ES-I3 (cell line): ENCODE measurements around the gene CFAP299.

Experiments used
- H3K36me3 ChIP-seq: 2 replicates; pipeline ENCODE4 v1.6.1; 2013; ENCODE audit warnings: mild to moderate bottlenecking, low read length, control low read depth, moderate library complexity; ENCODE audit not compliant: insufficient read depth
- H3K4me1 ChIP-seq: 2 replicates; pipeline ENCODE4 v1.6.1; 2013; ENCODE audit warnings: mild to moderate bottlenecking, control low read depth, low read length; ENCODE audit not compliant: insufficient read depth
- H3K9ac ChIP-seq: 2 replicates; pipeline ENCODE4 v1.6.1; 2013; ENCODE audit warnings: low read depth, mild to moderate bottlenecking, low read length, moderate library complexity
- H3K9me3 ChIP-seq: 2 replicates; pipeline ENCODE4 v1.6.1; 2013; ENCODE audit warnings: mild to moderate bottlenecking, low read length, moderate library complexity; ENCODE audit not compliant: control insufficient read depth, insufficient read depth

Gene CFAP299

GRCh38 chr4:80461412-80461811, 125.9 kb downstream of the CFAP299 start:
- Histone ChIP-seq H3K9me3 (no peaks in the 10 kb centered on the region), H3K4me1 (peaks cover 28% of the 10 kb centered on the region), H3K36me3 (no peaks in the 10 kb centered on the region), H3K9ac (no peak overlapping the region)

DNA sequence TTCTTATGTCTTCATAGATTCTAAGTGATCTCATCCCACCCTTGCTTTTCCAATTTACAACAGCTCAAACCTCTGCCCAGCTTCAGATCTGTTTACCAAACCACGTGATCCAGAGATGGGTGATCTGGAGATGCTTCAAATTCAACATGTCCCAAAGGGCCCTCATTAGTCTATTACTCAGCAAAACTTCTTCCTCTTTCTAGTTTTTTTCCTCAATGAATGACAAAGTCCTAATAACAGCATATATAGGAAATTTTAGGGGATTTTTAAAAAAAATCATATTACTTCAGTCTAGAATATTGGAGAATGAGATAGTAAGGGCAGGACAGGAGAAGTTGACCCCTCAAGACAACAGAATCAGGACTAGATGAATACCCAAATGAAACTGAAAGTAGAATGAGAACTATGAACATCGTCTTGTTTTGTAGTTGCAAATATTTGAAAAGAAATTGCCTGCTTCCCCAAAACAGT, 127.1 kb downstream of the CFAP299 start:
- H3K9me3 ChIP-seq: no peaks in the 10 kb centered on the region
- H3K9ac ChIP-seq: no peak overlapping the region
- H3K36me3 ChIP-seq: no peaks in the 10 kb centered on the region
- peaks cover 28% of the 10 kb centered on the region for H3K4me1 ChIP-seq

- Histone ChIP-seq H3K36me3 (no peaks in the 10 kb centered on the region), H3K9ac (no peak overlapping the region), H3K9me3 (no peaks in the 10 kb centered on the region), H3K4me1 (peaks cover 28% of the 10 kb centered on the region)
Observed at GRCh38 chr4:80463509-80463908, 128.0 kb downstream of the CFAP299 start.

- Histone ChIP-seq H3K9me3 (no peaks in the 10 kb centered on the region), H3K4me1 (peaks cover 18% of the 10 kb centered on the region), H3K36me3 (no peaks in the 10 kb centered on the region), H3K9ac (no peak overlapping the region)
Observed at GRCh38 chr4:80465238-80465637, 129.7 kb downstream of the CFAP299 start.

GRCh38 chr4:80465736-80466135, 130.2 kb downstream of the CFAP299 start:
- H3K9me3 ChIP-seq: no peaks in the 10 kb centered on the region
- no peaks in the 10 kb centered on the region for H3K36me3 ChIP-seq
- no peak overlapping the region for H3K9ac ChIP-seq
- H3K4me1 ChIP-seq: peaks cover 13% of the 10 kb centered on the region; the same call in 1 of the 2 replicates

GRCh38 chr4:80466618-80467017, 131.1 kb downstream of the CFAP299 start:
- Histone ChIP-seq H3K4me1 (peaks cover 7% of the 10 kb centered on the region; the same call in 1 of the 2 replicates), H3K9me3 (no peaks in the 10 kb centered on the region), H3K36me3 (no peaks in the 10 kb centered on the region), H3K9ac (no peak overlapping the region)

DNA sequence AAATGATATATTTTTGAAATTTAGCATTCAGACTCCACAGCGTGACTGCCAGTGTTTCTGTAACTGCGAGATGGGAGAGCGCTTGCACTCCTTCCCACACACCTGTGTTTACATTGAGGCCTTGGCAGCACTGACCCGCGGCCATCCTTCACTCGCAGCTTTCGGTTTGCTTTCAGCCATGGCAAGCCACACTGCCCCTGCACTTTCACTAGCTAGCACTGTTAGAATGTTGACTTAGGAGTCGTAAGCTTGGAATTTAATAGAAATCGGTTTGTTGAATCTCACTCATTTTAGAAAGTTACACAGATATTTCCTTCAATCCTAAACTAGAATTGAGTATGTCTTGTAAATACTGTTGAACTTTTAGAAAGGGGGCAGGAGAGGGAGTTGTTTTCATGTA, 136.2 kb downstream of the CFAP299 start:
- H3K36me3 ChIP-seq: no peaks in the 10 kb centered on the region
- H3K9ac ChIP-seq: peak overlapping the region; percentile 31; the same call in 1 of the 2 replicates
- no peaks in the 10 kb centered on the region for H3K9me3 ChIP-seq
- H3K4me1 ChIP-seq: no peaks in the 10 kb centered on the region

- Histone ChIP-seq H3K36me3 (no peaks in the 10 kb centered on the region), H3K9me3 (no peaks in the 10 kb centered on the region), H3K9ac (no peak overlapping the region), H3K4me1 (no peaks in the 10 kb centered on the region)
Observed at GRCh38 chr4:80475236-80475635, 139.7 kb downstream of the CFAP299 start.

DNA sequence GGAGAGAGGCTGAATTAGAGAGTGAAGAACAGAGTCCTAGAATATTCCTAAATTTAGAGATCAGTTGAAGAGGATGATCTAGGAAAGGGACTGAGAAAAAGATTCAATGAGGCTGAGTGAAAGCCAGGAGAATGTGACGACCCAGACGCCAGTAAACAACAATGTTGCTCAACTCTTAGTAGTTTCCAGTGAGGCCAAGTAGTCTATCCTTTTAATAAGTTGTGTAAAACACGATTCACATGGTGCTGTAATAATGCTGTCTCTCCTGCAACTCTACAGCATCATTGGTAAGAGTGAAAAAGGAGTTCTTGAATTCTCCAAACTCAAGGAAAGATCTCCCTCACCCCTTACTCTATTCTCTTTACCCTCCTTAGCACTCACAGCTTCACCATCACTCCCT, 140.3 kb downstream of the CFAP299 start:
- Histone ChIP-seq H3K9ac (no peak overlapping the region), H3K9me3 (no peaks in the 10 kb centered on the region), H3K36me3 (no peaks in the 10 kb centered on the region), H3K4me1 (no peaks in the 10 kb centered on the region)

GRCh38 chr4:80484712-80485111, 149.2 kb downstream of the CFAP299 start:
- no peaks in the 10 kb centered on the region for H3K4me1 ChIP-seq
- no peaks in the 10 kb centered on the region for H3K9me3 ChIP-seq
- no peaks in the 10 kb centered on the region for H3K36me3 ChIP-seq
- no peak overlapping the region for H3K9ac ChIP-seq

DNA sequence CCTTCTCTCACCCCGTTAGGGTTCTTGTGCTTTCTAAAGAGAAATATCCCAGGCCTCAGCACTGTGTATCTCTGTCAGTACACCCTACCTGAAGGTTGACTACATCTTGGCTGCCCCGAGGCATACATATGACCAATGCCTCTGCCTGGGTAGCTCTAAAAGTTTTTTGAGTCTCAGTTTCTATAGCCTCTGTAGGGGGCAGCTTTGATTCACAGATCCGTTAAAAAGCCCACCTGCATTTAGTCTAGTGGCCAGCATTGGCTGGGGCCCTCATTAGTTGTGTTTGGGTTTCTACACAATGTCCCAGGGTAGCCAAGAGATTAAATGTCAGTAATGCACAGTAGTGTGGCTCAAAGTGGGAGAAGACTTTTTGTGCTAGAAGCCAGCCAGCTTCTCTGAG, 151.1 kb downstream of the CFAP299 start:
- Histone ChIP-seq H3K36me3 (no peaks in the 10 kb centered on the region), H3K9me3 (no peaks in the 10 kb centered on the region), H3K4me1 (no peaks in the 10 kb centered on the region), H3K9ac (no peak overlapping the region)

DNA sequence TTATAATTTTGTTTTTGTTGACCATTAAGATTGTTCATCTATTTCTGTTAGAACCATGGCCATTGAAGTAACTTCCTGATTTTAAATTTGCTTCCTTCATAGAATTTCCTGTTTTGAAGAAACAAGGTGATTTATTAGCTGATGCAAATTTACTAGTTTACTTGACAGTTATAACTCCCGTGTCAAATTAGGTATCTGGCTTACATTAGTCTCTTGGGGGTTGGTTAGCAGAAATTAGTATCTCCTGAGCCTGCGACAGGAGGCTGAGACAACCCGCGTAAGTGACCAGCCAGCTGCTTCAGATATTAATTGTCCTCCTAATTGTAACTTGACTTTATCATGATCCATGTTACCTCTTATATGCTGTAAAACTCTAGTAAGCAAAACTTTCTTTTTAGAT, 154.3 kb downstream of the CFAP299 start:
- no peak overlapping the region for H3K9ac ChIP-seq
- H3K9me3 ChIP-seq: no peaks in the 10 kb centered on the region; the same call in 1 of the 2 replicates
- no peaks in the 10 kb centered on the region; the same call in 1 of the 2 replicates for H3K4me1 ChIP-seq
- H3K36me3 ChIP-seq: no peaks in the 10 kb centered on the region

DNA sequence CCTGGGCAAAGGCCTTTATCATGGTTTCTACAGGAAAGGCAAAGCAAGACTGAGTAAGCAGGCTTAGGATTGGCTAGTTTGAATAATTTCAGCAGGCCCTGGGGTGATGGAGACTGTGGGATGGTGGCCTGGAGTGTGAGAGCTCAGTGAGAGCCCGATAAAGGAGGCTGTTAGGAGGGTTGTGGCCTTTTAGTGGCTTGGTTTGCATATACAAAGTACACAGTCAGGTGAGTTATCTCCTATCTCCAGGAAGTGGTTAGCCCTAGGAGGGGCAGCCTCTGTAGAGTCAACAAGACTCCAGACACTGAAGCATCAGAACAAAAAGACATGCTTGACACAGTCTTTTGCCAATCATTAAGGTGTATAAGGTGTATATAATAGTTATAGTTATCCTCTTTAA, 157.2 kb downstream of the CFAP299 start:
- Histone ChIP-seq H3K9me3 (peaks cover 14% of the 10 kb centered on the region), H3K4me1 (no peaks in the 10 kb centered on the region; the same call in 1 of the 2 replicates), H3K9ac (no peak overlapping the region), H3K36me3 (no peaks in the 10 kb centered on the region)

GRCh38 chr4:80495865-80496264, 160.3 kb downstream of the CFAP299 start:
- no peak overlapping the region for H3K9ac ChIP-seq
- peaks cover 16% of the 10 kb centered on the region for H3K9me3 ChIP-seq
- no peaks in the 10 kb centered on the region; the same call in 1 of the 2 replicates for H3K4me1 ChIP-seq
- no peaks in the 10 kb centered on the region for H3K36me3 ChIP-seq

DNA sequence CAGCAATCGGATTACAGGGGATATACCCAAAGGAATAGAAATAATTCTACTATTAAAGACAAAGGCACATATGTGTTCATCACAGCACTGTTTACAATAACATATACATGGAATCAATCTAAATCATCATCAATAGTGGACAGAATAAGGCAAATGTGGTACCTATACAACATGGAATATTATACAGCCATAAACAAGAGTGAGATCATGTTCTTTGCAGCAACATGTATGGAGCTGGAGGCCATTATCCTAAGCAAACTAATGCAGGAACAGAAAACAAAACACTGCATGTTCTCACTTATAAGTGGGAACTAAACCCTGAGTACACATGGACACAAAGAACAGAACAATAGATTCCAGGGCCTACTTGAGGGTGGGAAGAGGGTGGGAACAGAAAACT, 163.2 kb downstream of the CFAP299 start:
- H3K36me3 ChIP-seq: no peaks in the 10 kb centered on the region
- peaks cover 16% of the 10 kb centered on the region for H3K9me3 ChIP-seq
- H3K4me1 ChIP-seq: no peaks in the 10 kb centered on the region
- H3K9ac ChIP-seq: no peak overlapping the region

DNA sequence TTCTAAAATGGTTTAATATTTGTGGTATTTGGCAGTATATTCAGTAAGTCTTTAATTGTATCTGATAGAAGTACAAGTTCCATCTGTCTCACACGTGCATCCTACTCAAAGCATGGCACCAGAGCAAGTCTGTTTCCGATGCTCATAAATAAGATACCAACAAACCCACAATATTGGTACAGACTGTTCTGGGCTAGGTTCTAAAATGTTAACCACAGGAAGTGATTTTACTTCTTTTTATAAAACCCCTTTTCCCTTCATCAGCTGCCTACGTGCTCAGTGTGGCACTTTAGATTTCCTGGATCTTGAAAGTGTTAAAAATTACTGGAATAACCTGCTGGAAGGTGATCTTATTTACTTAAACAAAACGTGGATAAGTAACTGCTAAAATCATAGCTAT, 165.1 kb downstream of the CFAP299 start:
- Histone ChIP-seq H3K4me1 (no peaks in the 10 kb centered on the region), H3K9ac (no peak overlapping the region), H3K36me3 (no peaks in the 10 kb centered on the region), H3K9me3 (peaks cover 16% of the 10 kb centered on the region)
